A549 (cell line): ENCODE results near the gene IL1RL2.

Experiments
- CEBPB ChIP-seq, 2 experiments: fragments of >200 bp in 1 of 2; sonication (Bioruptor Twin) in 1 of 2; formaldehyde crosslinking in 1 of 2; IDR thresholded peaks; 2 replicates each; pipeline ENCODE4 v1.6.1; 2012 to 2016
- EP300 ChIP-seq, 2 experiments: fragments of >200 bp; sonication (Bioruptor Twin); formaldehyde crosslinking; IDR thresholded peaks; 2 replicates in 1 of 2; 3 replicates in 1 of 2; pipeline ENCODE4 v1.6.1; 2016 to 2017
- POLR2A ChIP-seq: IDR thresholded peaks from 2 replicates; pipeline ENCODE4 v1.6.1; 2012; ENCODE audit warnings: mild to moderate bottlenecking, low read length
- TF ChIP-seq, protein P1 (sequence below): fragments of >200 bp; sonication (Bioruptor Twin); formaldehyde crosslinking; IDR thresholded peaks from 3 replicates; pipeline ENCODE4 v1.5.1; 2016
- TF ChIP-seq, protein P2 (sequence below): fragments of 450-650 bp; IDR thresholded peaks from 2 replicates; pipeline ENCODE4 v1.6.1; 2014; ENCODE audit warnings: antibody characterized with exemption
- TF ChIP-seq, protein P3 (sequence below): fragments of 200-600 bp; sonication (generic); IDR thresholded peaks from 2 replicates; pipeline ENCODE4 v1.6.1; 2016; ENCODE audit warnings: antibody characterized with exemption, mild to moderate bottlenecking, moderate library complexity

DNA sequence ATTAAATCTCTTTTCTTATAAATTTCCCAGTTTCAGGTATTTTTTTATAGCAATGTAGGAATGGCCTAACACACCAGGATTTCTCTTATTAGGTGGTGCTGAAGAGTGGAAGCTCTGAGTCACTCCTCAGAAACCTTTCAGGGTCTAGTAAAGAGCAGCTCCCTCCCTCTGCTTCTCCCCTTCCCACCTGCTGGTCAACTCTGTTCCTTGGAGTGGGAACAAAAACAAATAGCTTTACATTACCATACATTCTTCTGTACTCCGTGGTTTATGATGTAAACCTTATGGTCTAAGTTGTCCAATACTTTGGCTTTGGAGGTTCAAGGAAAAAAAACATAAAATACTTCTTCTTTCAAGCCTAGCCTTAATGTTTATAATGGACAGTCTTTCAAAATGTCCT is 47.0 kb upstream of the IL1RL2 start:
- TF ChIP-seq, protein P1, sequence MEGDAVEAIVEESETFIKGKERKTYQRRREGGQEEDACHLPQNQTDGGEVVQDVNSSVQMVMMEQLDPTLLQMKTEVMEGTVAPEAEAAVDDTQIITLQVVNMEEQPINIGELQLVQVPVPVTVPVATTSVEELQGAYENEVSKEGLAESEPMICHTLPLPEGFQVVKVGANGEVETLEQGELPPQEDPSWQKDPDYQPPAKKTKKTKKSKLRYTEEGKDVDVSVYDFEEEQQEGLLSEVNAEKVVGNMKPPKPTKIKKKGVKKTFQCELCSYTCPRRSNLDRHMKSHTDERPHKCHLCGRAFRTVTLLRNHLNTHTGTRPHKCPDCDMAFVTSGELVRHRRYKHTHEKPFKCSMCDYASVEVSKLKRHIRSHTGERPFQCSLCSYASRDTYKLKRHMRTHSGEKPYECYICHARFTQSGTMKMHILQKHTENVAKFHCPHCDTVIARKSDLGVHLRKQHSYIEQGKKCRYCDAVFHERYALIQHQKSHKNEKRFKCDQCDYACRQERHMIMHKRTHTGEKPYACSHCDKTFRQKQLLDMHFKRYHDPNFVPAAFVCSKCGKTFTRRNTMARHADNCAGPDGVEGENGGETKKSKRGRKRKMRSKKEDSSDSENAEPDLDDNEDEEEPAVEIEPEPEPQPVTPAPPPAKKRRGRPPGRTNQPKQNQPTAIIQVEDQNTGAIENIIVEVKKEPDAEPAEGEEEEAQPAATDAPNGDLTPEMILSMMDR, result no peak
- TF ChIP-seq POLR2A (no peak), CEBPB (IDR thresholded peaks at IDR 0.05) (no peak), EP300 (IDR thresholded peaks at IDR 0.05) (no peak)
- TF ChIP-seq, protein P2, sequence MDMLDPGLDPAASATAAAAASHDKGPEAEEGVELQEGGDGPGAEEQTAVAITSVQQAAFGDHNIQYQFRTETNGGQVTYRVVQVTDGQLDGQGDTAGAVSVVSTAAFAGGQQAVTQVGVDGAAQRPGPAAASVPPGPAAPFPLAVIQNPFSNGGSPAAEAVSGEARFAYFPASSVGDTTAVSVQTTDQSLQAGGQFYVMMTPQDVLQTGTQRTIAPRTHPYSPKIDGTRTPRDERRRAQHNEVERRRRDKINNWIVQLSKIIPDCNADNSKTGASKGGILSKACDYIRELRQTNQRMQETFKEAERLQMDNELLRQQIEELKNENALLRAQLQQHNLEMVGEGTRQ, result no peak
- TF ChIP-seq, protein P3, sequence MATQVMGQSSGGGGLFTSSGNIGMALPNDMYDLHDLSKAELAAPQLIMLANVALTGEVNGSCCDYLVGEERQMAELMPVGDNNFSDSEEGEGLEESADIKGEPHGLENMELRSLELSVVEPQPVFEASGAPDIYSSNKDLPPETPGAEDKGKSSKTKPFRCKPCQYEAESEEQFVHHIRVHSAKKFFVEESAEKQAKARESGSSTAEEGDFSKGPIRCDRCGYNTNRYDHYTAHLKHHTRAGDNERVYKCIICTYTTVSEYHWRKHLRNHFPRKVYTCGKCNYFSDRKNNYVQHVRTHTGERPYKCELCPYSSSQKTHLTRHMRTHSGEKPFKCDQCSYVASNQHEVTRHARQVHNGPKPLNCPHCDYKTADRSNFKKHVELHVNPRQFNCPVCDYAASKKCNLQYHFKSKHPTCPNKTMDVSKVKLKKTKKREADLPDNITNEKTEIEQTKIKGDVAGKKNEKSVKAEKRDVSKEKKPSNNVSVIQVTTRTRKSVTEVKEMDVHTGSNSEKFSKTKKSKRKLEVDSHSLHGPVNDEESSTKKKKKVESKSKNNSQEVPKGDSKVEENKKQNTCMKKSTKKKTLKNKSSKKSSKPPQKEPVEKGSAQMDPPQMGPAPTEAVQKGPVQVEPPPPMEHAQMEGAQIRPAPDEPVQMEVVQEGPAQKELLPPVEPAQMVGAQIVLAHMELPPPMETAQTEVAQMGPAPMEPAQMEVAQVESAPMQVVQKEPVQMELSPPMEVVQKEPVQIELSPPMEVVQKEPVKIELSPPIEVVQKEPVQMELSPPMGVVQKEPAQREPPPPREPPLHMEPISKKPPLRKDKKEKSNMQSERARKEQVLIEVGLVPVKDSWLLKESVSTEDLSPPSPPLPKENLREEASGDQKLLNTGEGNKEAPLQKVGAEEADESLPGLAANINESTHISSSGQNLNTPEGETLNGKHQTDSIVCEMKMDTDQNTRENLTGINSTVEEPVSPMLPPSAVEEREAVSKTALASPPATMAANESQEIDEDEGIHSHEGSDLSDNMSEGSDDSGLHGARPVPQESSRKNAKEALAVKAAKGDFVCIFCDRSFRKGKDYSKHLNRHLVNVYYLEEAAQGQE, result no peak
